GM12878 (cell line): Measurements from ENCODE around the gene AZU1. TPM values are rescaled to one million over a fixed set of nuclear protein-coding genes. Genes with fewer than 3 reads are reported as not detected.

Experiments
- ATAC-seq: fragments of 200-7000 bp; cut with Tn5 transposase; 3 replicates; pipeline ENCODE4 v1.9.1; 2020; ENCODE audit warnings: mild to moderate bottlenecking, moderate library complexity
- BruUV-seq: library from RNA; stranded (reverse); fragments of 400-500 nt; replicated peaks from 2 replicates; lab custom pipeline; 2021; lab: Mats Ljungman, UMichigan
- CTCF ChIA-PET: fragments of 300-600 bp; sonication (Branson Sonifier 250); formaldehyde crosslinking; extraction: SDS; loops from one replicate; lab custom pipeline; 2021; ENCODE audit warnings: inconsistent platforms; lab: Yijun Ruan, JAX
- POLR2A ChIA-PET: fragments of 350-600 bp; formaldehyde crosslinking; extraction: SDS; loops from one replicate; lab custom pipeline; 2021; ENCODE audit warnings: inconsistent platforms; lab: Charles Lee
- RAD21 ChIA-PET: fragments of 300-600 bp; sonication (Branson Sonifier 250); formaldehyde crosslinking; loops from one replicate; lab custom pipeline; 2023; ENCODE audit warnings: antibody characterized with exemption; ENCODE audit not compliant: unreplicated experiment; lab: Charles Lee
- SMC1A ChIA-PET: fragments of 300-600 bp; sonication (Branson Sonifier 250); formaldehyde crosslinking; loops from one replicate; lab custom pipeline; 2023; ENCODE audit not compliant: unreplicated experiment, uncharacterized antibody; lab: Charles Lee
- DNase-seq: peaks from one replicate; pipeline ENCODE4 v3.0.0-alpha.2; 2011; ENCODE audit warnings: low read depth, low spot score
- FAIRE-seq: peaks from 3 replicates; lab custom pipeline; 2011; peaks lifted over from hg19 to GRCh38; lab: Jason Lieb, UNC
- H2AFZ ChIP-seq: 2 replicates; pipeline ENCODE4 v1.6.0; 2011; ENCODE audit warnings: low read depth, low read length, control low read depth; ENCODE audit not compliant: control insufficient read depth
- H3K27ac ChIP-seq: 2 replicates; pipeline ENCODE4 v1.5.1; 2011; ENCODE audit warnings: control low read depth; ENCODE audit not compliant: control insufficient read depth, insufficient read depth
- H3K27me3 ChIP-seq, 2 experiments: replicated peaks in 1 of 2; 2 replicates each; pipeline versions ENCODE4 v1.6.0 to v1.6.1; 2011; ENCODE audit warnings: low read length in 1 of 2; ENCODE audit not compliant: control insufficient read depth in 2 of 2, insufficient read depth in 2 of 2
- H3K36me3 ChIP-seq, 2 experiments: 2 replicates each; pipeline ENCODE4 v1.5.1; 2011; ENCODE audit warnings: low read length in 1 of 2; ENCODE audit not compliant: control insufficient read depth in 2 of 2, insufficient read depth in 2 of 2
- H3K4me1 ChIP-seq: 2 replicates; pipeline ENCODE4 v1.6.1; 2011; ENCODE audit warnings: mild to moderate bottlenecking, low read length, moderate library complexity, mixed read lengths; ENCODE audit not compliant: control insufficient read depth, insufficient read depth
- H3K4me2 ChIP-seq: 2 replicates; pipeline ENCODE4 v1.6.0; 2011; ENCODE audit warnings: control low read depth; ENCODE audit not compliant: control insufficient read depth, insufficient read depth
- H3K4me3 ChIP-seq: fragments of 200-600 bp; sonication (generic); 2 replicates; pipeline ENCODE4 v1.5.1; 2016
- H3K79me2 ChIP-seq: 2 replicates; pipeline ENCODE4 v1.6.0; 2011; ENCODE audit warnings: low read length; ENCODE audit not compliant: control insufficient read depth, insufficient read depth
- H3K9ac ChIP-seq: 2 replicates; pipeline ENCODE4 v1.8.0; 2011; ENCODE audit warnings: low read length, control low read depth, mixed read lengths; ENCODE audit not compliant: control insufficient read depth, insufficient read depth
- H3K9me3 ChIP-seq: replicated peaks from 3 replicates; pipeline ENCODE4 v1.5.1; 2011; ENCODE audit warnings: mild to moderate bottlenecking, low read length; ENCODE audit not compliant: control insufficient read depth, insufficient read depth
- H4K20me1 ChIP-seq: 2 replicates; pipeline ENCODE4 v1.6.0; 2011; ENCODE audit not compliant: control insufficient read depth, insufficient read depth
- BCL11A ChIP-seq: IDR thresholded peaks from 2 replicates; pipeline ENCODE4 v1.6.1; 2011; ENCODE audit warnings: low read depth, low read length
- CHD4 ChIP-seq: fragments of 200-600 bp; sonication (generic); IDR thresholded peaks from 2 replicates; pipeline ENCODE4 v1.6.1; 2016; ENCODE audit warnings: mild to moderate bottlenecking
- HDAC6 ChIP-seq: fragments of 200-600 bp; sonication (generic); IDR thresholded peaks from one replicate; pipeline ENCODE4 v1.8.0; 2017; ENCODE audit warnings: antibody characterized with exemption; ENCODE audit not compliant: unreplicated experiment
- MTA2 ChIP-seq: fragments of 450-650 bp; IDR thresholded peaks from 2 replicates; pipeline ENCODE4 v1.6.1; 2016; ENCODE audit warnings: low read depth, mild to moderate bottlenecking, moderate library complexity
- MTA3 ChIP-seq: IDR thresholded peaks from 2 replicates; pipeline ENCODE4 v1.6.1; 2012; ENCODE audit warnings: low read length, inconsistent platforms, borderline replicate concordance
- NRF1 ChIP-seq: conservative IDR thresholded peaks from 2 replicates; pipeline ENCODE4 v1.6.1; 2011; ENCODE audit warnings: mild to moderate bottlenecking, low read depth, low read length, improper control_type of control experiment
- RELA ChIP-seq: fragments of 450-650 bp; IDR thresholded peaks from 2 replicates; pipeline ENCODE4 v1.8.0; 2014; ENCODE audit warnings: borderline replicate concordance; ENCODE audit not compliant: partially characterized antibody
- SREBF2 ChIP-seq: IDR thresholded peaks from 2 replicates; pipeline ENCODE4 v1.6.1; 2012; ENCODE audit warnings: mild to moderate bottlenecking, low read length
- WGBS: methylation state at CpG from one replicate; pipeline ENCODE4 v1.1.6; 2016; ENCODE audit warnings: low lambda C conversion rate; ENCODE audit not compliant: insufficient replicate concordance, insufficient coverage; ENCODE audit errors: missing lambda C conversion rate; 5-methylcytosine and 5-hydroxymethylcytosine counted together
- in situ Hi-C: fragments of 300-500 bp; cut with MboI; formaldehyde crosslinking; loops from 9 replicates; pipeline ENCODE4 v1.14.3; 2018; ENCODE audit warnings: mixed read lengths
- intact Hi-C: fragments of 100-400 bp; cut with micrococcal nuclease; formaldehyde crosslinking; loops from one replicate; pipeline ENCODE4 v1.14.2; 2022; ENCODE audit not compliant: unreplicated experiment
- polyA plus RNA-seq, 11 experiments: library from polyadenylated mRNA; depleted of rRNA in 4 of 11; unstranded in 6 of 11; stranded (reverse) in 5 of 11; fragments of >200 nt; fragmentation: Nextera tagmentation in 4 of 11; fragmentation: Illumina TruSeq in 1 of 11; extraction: Ambion mirVana in 4 of 11; extraction: Trizol in 1 of 11; gene quantifications; 1 replicate in 1 of 11; 2 replicates in 10 of 11; pipeline versions ENCODE4 v1.2.1 to v1.2.3, GENCODE V29; 2011 to 2016; ENCODE audit warnings: inconsistent platforms in 2 of 11, missing spikeins in 2 of 11, low read depth in 1 of 11
- total RNA-seq, 4 experiments: library from RNA; depleted of rRNA in 3 of 4; stranded (reverse); fragments of >200 nt in 3 of 4; fragmentation: Illumina TruSeq in 1 of 4; extraction: Trizol in 1 of 4; gene quantifications; 2 replicates each; pipeline versions ENCODE4 v1.2.1 to v1.2.3, GENCODE V29; 2013 to 2021

AZU1 gene
- total and polyA plus RNA-seq, 10 of the 15 experiments (the other 5 are each of a cell fraction or from before 2014, with no cell fraction given), result not detected

GRCh38 chr19:831407-832369 lies 4.1 kb downstream of the AZU1 start (continued):
- no peak for TF ChIP-seq HDAC6
- TF ChIP-seq CHD4, result no peak
- TF ChIP-seq MTA3, result no peak

- ChIA-PET RAD21 (no interaction called here), CTCF (no interaction called here), POLR2A (no interaction called here), SMC1A (no interaction called here)
- Histone ChIP-seq H3K79me2 (no peaks in the 10 kb centered on the region), H3K36me3 (no peaks in the 10 kb centered on the region), H3K4me2 (no peak overlapping the region), H3K9ac (no peak overlapping the region), H2AFZ (no peak overlapping the region), H3K27me3 (no peaks in the 10 kb centered on the region), H3K4me1 (no peaks in the 10 kb centered on the region), H3K4me3 (no peak overlapping the region), H3K9me3 (no peaks in the 10 kb centered on the region), H4K20me1 (no peaks in the 10 kb centered on the region), H3K27ac (no peak overlapping the region)
- intact Hi-C loops, result no loop called here
- no peak for DNase-seq
- BruUV-seq, result no TSS peak
- 64% methylated on average over 24 of the region's 24 CpGs for WGBS
- no peak for FAIRE-seq
- no peak for TF ChIP-seq MTA2
- TF ChIP-seq BCL11A, result no peak
- TF ChIP-seq SREBF2, result no peak
- TF ChIP-seq NRF1, result no peak
- no peak for TF ChIP-seq RELA
- ATAC-seq, result no peak
- in situ Hi-C loops, result no loop called here
Observed at GRCh38 chr19:834216-834615, 6.6 kb downstream of the AZU1 start.
